K562 (cell line): Measurements from ENCODE around the gene CBS. TPM values are rescaled to one million over a fixed set of nuclear protein-coding genes. Genes with fewer than 3 reads are reported as not detected.
"Not testable (repeated sequence)": the region's sequence is repeated elsewhere in the genome, so short reads cannot be mapped to it uniquely, and the experiment has no call there.

Experiments
- ATAC-seq: fragments of 200-7000 bp; cut with Tn5 transposase; 3 replicates; pipeline ENCODE4 v1.9.1; 2020; ENCODE audit warnings: moderate library complexity
- BruUV-seq: library from RNA; stranded (reverse); fragments of 400-500 nt; replicated peaks from 2 replicates; lab custom pipeline; 2021; lab: Mats Ljungman, UMichigan
- CTCF ChIA-PET: fragments of 300-600 bp; formaldehyde crosslinking; extraction: SDS; loops from one replicate; lab custom pipeline; 2021; ENCODE audit warnings: low intra/inter-chr PET ratio; lab: Yijun Ruan, JAX
- POLR2A ChIA-PET: fragments of 300-600, 350-650 bp; sonication (Branson Sonifier 250); formaldehyde crosslinking; extraction: SDS; loops from one replicate; lab custom pipeline; 2021; ENCODE audit warnings: antibody characterized with exemption, inconsistent platforms; lab: Yijun Ruan, JAX
- DNase-seq, 4 experiments: peaks; one replicate each; pipeline versions ENCODE4 v3.0.0 to v3.0.0-alpha.2; 2011 to 2018; ENCODE audit warnings: low spot score in 3 of 4, mixed read lengths in 3 of 4; ENCODE audit errors: extremely low read depth in 1 of 4
- FAIRE-seq: peaks from 2 replicates; lab custom pipeline; 2011; peaks lifted over from hg19 to GRCh38; lab: Jason Lieb, UNC
- H2AFZ ChIP-seq: 2 replicates; pipeline ENCODE4 v1.6.0; 2011; ENCODE audit warnings: low read depth, low read length, control low read depth, inconsistent platforms
- H3K27ac ChIP-seq: fragments of 200-600 bp; 3 replicates; pipeline ENCODE4 v1.8.0; 2011; ENCODE audit warnings: low read depth, mild to moderate bottlenecking, control low read depth, inconsistent platforms, low read length, moderate library complexity, mixed read lengths; ENCODE audit errors: extremely low read depth
- H3K27me3 ChIP-seq, 2 experiments: fragments of 300-600 bp in 1 of 2; 2 replicates in 1 of 2; 3 replicates in 1 of 2; pipeline versions ENCODE4 v1.6.0 to v1.8.0; 2011; ENCODE audit warnings: inconsistent platforms in 2 of 2, low read length in 2 of 2, mild to moderate bottlenecking in 1 of 2, mixed read lengths in 1 of 2, moderate library complexity in 1 of 2; ENCODE audit not compliant: control insufficient read depth in 2 of 2, insufficient read depth in 2 of 2
- H3K36me3 ChIP-seq: fragments of 300-600 bp; 3 replicates; pipeline ENCODE4 v1.8.0; 2011; ENCODE audit warnings: mild to moderate bottlenecking, low read length, inconsistent platforms; ENCODE audit not compliant: control insufficient read depth, insufficient read depth
- H3K4me1 ChIP-seq, 2 experiments: fragments of 200-600 bp in 1 of 2; replicated peaks in 1 of 2; 2 replicates in 1 of 2; 3 replicates in 1 of 2; pipeline versions ENCODE4 v1.5.1 to v1.8.0; 2011; ENCODE audit warnings: inconsistent platforms in 2 of 2, low read length in 2 of 2, mild to moderate bottlenecking in 1 of 2, mixed read lengths in 1 of 2, moderate library complexity in 1 of 2; ENCODE audit not compliant: control insufficient read depth in 2 of 2, insufficient read depth in 2 of 2
- H3K4me2 ChIP-seq: 2 replicates; pipeline ENCODE4 v1.6.1; 2011; ENCODE audit warnings: low read length, control low read depth, inconsistent platforms, mixed read lengths; ENCODE audit not compliant: insufficient read depth
- H3K4me3 ChIP-seq: fragments of 200-600 bp; sonication (generic), shearing (Covaris generic); 2 replicates; pipeline ENCODE4 v1.5.1; 2016; ENCODE audit warnings: control low read depth, inconsistent platforms
- H3K79me2 ChIP-seq: fragments of 200-600 bp; 3 replicates; pipeline ENCODE4 v1.8.0; 2011; ENCODE audit warnings: low read length, inconsistent platforms; ENCODE audit not compliant: control insufficient read depth, insufficient read depth
- H3K9ac ChIP-seq, 2 experiments: 2 replicates each; pipeline versions ENCODE4 v1.6.0 to v1.6.1; 2011; ENCODE audit warnings: low read depth in 2 of 2, low read length in 2 of 2, control low read depth in 1 of 2, inconsistent platforms in 1 of 2, mild to moderate bottlenecking in 1 of 2, mixed read lengths in 1 of 2; ENCODE audit not compliant: insufficient read depth in 1 of 2
- H3K9me1 ChIP-seq: one replicate; pipeline ENCODE4 v1.6.0; 2011; ENCODE audit warnings: inconsistent platforms, mild to moderate bottlenecking, low read length, moderate library complexity; ENCODE audit not compliant: control insufficient read depth, insufficient read depth
- H3K9me3 ChIP-seq: replicated peaks from 2 replicates; pipeline ENCODE4 v1.5.1; 2011; ENCODE audit warnings: low read depth, low read length, inconsistent platforms; ENCODE audit not compliant: control insufficient read depth, insufficient read depth
- H4K20me1 ChIP-seq: replicated peaks from 2 replicates; pipeline ENCODE4 v1.6.1; 2011; ENCODE audit warnings: low read length, inconsistent platforms, mixed read lengths; ENCODE audit not compliant: control insufficient read depth, insufficient read depth
- WGBS: fragments of 100-300 bp; shearing (Covaris generic); methylation state at CpG from one replicate; pipeline ENCODE4 v1.1.6; 2016; ENCODE audit warnings: low coverage, mixed read lengths; ENCODE audit not compliant: insufficient coverage; ENCODE audit errors: missing lambda C conversion rate; 5-methylcytosine and 5-hydroxymethylcytosine counted together
- in situ Hi-C: fragments of 300-500 bp; cut with MboI; formaldehyde crosslinking; loops from 4 replicates; pipeline ENCODE4 v1.15.0; 2018; ENCODE audit warnings: inconsistent platforms, mixed read lengths
- intact Hi-C: fragments of 100-400 bp; cut with micrococcal nuclease; formaldehyde crosslinking; loops from 2 replicates; pipeline ENCODE4 v1.14.2; 2022
- polyA plus RNA-seq, 8 experiments: library from polyadenylated mRNA; depleted of rRNA in 4 of 8; stranded (reverse) in 5 of 8; unstranded in 3 of 8; fragments of >200 nt; fragmentation: Nextera tagmentation in 2 of 8; fragmentation: Illumina TruSeq in 1 of 8; extraction: Ambion mirVana in 2 of 8; extraction: Trizol in 1 of 8; gene quantifications; 2 replicates each; pipeline versions ENCODE4 v1.2.1 to v1.2.3, GENCODE V29; 2011 to 2014; ENCODE audit warnings: inconsistent platforms in 1 of 8, missing spikeins in 1 of 8
- total RNA-seq, 7 experiments: library from RNA; depleted of rRNA in 6 of 7; stranded (reverse); fragments of >200 nt in 6 of 7; fragmentation: Illumina TruSeq in 2 of 7; extraction: Trizol in 2 of 7; gene quantifications; 2 replicates each; pipeline versions ENCODE4 v1.2.1 to v1.2.3, GENCODE V29; 2011 to 2021; ENCODE audit warnings: low replicate concordance in 1 of 7

CBS gene
- total and polyA plus RNA-seq, 9 of the 15 experiments (the other 6 are each of a cell fraction or from before 2014, with no cell fraction given): 4.6 to 472 (median 152) TPM

DNA sequence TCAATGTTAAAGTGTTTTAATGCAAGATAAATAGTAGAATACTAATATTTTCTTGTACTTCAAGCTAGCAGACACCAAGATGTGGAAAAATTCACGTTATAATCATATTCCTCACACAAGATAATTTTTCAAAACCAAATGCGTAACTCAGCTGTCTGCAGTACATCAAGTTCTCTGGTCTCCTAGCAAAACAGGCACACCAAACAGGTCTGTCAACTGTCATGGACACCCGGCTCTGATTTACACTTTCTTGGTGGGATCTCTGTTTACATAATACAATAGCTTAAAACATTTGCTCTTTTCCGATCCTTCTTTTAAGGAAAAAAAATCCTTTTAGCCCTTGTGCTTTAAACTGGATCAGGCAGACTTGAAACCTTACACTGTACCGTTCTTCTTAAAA lies 26.0 kb upstream of the CBS start:
- H3K9me3 ChIP-seq, H3K9ac ChIP-seq, ATAC-seq, intact Hi-C loops, H2AFZ ChIP-seq, H3K27me3 ChIP-seq, H3K79me2 ChIP-seq, FAIRE-seq, H3K4me1 ChIP-seq, H3K9me1 ChIP-seq, H4K20me1 ChIP-seq, H3K36me3 ChIP-seq, CTCF ChIA-PET, H3K4me3 ChIP-seq, H3K27ac ChIP-seq, DNase-seq, BruUV-seq, H3K4me2 ChIP-seq, POLR2A ChIA-PET: not testable (repeated sequence)
- in situ Hi-C loops: loop anchor here (25.0 kb wide), 1 partner anchor 189 kb away; no protein-coding TSS in a partner anchor
- WGBS: no CpG with 5 or more reads among the region's 5 CpGs

DNA sequence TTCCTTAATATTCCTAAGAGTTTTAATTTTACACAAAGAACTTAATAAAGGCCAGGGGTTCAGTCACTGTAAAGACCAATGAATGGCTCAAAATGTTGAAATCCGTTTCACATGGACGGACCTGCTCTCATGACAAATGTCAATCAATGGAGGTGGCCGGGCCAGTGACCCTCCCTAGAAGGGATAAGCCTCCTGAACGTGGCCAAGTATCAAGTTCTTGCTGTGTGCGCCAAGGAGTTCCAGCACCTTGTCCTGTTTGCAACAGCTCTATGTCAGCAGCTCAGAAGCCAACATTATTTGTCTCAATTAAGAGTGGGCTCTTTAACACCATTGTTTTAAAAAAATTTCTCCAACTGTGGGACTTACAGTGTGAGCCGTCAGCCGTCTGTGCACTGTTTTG lies 25.4 kb upstream of the CBS start:
- H3K9me1 ChIP-seq, POLR2A ChIA-PET, H4K20me1 ChIP-seq, DNase-seq, H3K27ac ChIP-seq, H3K4me3 ChIP-seq, H3K4me1 ChIP-seq, H2AFZ ChIP-seq, BruUV-seq, H3K79me2 ChIP-seq, ATAC-seq, H3K4me2 ChIP-seq, intact Hi-C loops, H3K9me3 ChIP-seq, H3K27me3 ChIP-seq, CTCF ChIA-PET, H3K36me3 ChIP-seq, FAIRE-seq, H3K9ac ChIP-seq: not testable (repeated sequence)
- WGBS: no CpG with 5 or more reads among the region's 7 CpGs
- in situ Hi-C loops: loop anchor here (25.0 kb wide), 1 partner anchor 189 kb away; no protein-coding TSS in a partner anchor

DNA sequence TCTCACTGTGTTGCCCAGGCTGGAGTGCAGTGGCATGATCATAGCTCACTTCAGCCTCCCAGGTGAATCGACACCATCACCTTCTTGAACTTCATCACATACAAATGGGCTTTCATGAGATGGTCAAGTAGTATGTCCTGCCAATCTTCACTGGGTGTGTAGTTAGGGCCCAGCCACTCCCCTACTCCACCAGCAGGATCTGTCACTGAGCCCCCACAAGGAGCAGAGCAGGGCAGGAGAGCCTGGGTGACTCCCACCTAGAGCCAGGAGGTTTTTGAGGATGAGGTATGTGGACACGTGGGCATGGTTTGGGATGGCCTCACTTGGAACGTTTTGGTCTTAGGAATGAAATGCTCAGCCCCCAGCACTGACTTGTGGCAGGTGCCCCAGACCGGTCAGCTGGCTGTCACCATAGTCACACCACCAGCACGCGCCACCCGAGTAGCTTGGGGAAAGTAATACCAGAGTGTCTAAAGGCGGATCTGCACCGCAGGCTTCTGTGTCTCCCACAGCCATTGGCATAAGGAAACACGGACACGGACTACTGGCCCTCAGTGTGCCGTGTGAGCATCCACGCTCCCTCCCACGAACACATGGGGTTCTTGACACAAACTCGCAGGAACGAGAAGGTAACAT lies 16.5 kb upstream of the CBS start:
- DNase-seq, BruUV-seq, intact Hi-C loops, H3K27me3 ChIP-seq, H3K9me1 ChIP-seq, FAIRE-seq, H4K20me1 ChIP-seq, H3K9ac ChIP-seq, H3K79me2 ChIP-seq, CTCF ChIA-PET, in situ Hi-C loops, H3K4me2 ChIP-seq, H3K27ac ChIP-seq, H3K4me3 ChIP-seq, H3K9me3 ChIP-seq, POLR2A ChIA-PET, H3K4me1 ChIP-seq, H3K36me3 ChIP-seq, H2AFZ ChIP-seq: not testable (repeated sequence)
- ATAC-seq: peak; percentile 67
- no CpG with 5 or more reads among the region's 16 CpGs for WGBS

DNA sequence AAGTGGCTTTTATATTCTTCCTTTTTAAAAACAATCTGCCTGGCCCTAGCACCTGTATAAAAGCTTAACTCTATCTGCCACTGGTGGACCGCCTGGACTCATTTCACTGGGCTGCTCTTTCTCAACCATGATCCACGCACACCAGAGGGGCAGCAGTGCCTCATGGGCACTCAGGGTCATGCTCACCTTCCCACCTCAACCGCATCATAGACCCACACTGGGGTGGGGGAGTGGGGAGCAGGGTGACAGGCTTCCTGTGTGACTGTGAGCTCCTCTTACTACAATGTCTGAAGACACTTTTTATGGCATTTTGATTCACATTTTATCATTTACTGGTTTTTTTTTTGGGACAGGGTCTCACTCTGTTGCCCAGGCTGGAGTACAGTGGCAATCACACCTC lies 15.3 kb upstream of the CBS start:
- H3K4me2 ChIP-seq, H3K36me3 ChIP-seq, H2AFZ ChIP-seq, in situ Hi-C loops, H3K9me1 ChIP-seq, FAIRE-seq, BruUV-seq, H3K4me3 ChIP-seq, H3K27ac ChIP-seq, H3K9me3 ChIP-seq, H3K9ac ChIP-seq, H3K79me2 ChIP-seq, H4K20me1 ChIP-seq, CTCF ChIA-PET, POLR2A ChIA-PET, H3K27me3 ChIP-seq, ATAC-seq, H3K4me1 ChIP-seq, intact Hi-C loops, DNase-seq: not testable (repeated sequence)
- 86% methylated on average over 1 of the region's 3 CpGs for WGBS
